DND-41 (cell line): ENCODE results near the gene IL1RAPL2.

Source experiments
- EZH2 ChIP-seq: IDR thresholded peaks from 3 replicates; pipeline ENCODE4 v1.6.1; 2012; ENCODE audit warnings: borderline replicate concordance, low read depth, mild to moderate bottlenecking, moderate library complexity, low read length, inconsistent platforms; ENCODE audit not compliant: severe bottlenecking
- TF ChIP-seq, protein P1 (sequence below): IDR thresholded peaks from 2 replicates; pipeline ENCODE4 v1.5.1; 2012; ENCODE audit warnings: borderline replicate concordance, low read length, moderate library complexity, mild to moderate bottlenecking; ENCODE audit not compliant: poor library complexity, severe bottlenecking; ENCODE audit errors: extremely low read depth

DNA sequence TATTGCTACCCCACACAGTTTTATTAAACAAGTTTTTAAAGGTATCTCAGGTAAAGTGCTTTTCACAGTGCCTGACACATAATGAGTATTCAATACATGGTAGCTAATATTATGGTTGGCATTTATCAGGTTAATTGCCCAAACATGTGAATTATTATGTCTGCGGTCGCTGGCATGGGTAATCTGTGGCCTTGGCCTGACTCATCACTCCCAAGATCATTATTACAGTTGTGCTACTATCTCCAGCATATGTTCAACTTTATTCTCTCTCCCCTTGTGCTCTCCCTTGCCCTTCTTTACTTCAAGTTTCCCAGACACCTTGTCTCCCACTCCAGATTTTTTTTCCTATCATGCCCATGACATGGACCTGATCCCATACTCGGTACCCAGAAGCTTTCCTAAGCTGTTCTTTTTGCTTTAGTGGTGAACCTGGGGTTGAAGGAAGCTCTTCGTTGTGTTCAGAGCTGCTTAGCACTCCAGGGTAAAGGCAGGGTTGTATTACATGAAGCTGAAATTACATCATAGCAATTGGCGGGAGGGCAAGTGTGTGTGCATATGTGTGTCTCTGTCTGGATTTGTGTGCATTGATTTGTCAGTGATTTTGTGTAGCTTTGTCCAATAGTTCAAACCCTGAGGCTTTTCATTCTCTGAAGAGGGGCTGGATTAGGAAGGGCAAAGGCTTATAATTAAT, 1079.8 kb downstream of the IL1RAPL2 start:
- TF ChIP-seq EZH2, result no peak
- TF ChIP-seq, protein P1, sequence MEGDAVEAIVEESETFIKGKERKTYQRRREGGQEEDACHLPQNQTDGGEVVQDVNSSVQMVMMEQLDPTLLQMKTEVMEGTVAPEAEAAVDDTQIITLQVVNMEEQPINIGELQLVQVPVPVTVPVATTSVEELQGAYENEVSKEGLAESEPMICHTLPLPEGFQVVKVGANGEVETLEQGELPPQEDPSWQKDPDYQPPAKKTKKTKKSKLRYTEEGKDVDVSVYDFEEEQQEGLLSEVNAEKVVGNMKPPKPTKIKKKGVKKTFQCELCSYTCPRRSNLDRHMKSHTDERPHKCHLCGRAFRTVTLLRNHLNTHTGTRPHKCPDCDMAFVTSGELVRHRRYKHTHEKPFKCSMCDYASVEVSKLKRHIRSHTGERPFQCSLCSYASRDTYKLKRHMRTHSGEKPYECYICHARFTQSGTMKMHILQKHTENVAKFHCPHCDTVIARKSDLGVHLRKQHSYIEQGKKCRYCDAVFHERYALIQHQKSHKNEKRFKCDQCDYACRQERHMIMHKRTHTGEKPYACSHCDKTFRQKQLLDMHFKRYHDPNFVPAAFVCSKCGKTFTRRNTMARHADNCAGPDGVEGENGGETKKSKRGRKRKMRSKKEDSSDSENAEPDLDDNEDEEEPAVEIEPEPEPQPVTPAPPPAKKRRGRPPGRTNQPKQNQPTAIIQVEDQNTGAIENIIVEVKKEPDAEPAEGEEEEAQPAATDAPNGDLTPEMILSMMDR, result no peak
